ENCODE results near the gene GNG4. TPM values are rescaled to one million over a fixed set of nuclear protein-coding genes. Genes with fewer than 3 reads are reported as not detected.

GNG4 gene
- total RNA-seq, 6 donors from 2014 or later: 0.20 TPM; not detected in 5

DNA sequence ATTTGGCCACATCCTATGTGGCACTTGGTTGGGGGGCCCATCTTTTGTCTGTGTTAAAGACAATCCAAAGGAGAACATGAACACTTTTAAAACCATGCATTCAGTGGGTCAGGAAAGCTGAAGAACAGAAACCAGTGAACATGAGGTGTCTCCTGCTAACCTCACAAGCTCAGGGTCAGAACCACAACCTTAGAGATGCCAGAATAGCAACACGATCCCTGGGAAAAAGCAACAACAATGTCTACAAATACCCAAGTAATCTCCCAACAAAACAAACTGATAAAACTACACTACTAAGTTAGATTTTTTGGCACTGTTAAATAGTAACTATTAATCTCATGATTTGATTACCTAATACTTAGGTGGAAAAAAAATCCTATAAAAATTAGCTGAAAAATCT, 34.1 kb upstream of the GNG4 start:
- ATAC-seq (ENCODE audit: low FRiP score in 2 of 2) (no peak), DNase-seq (no peak)
- H3K36me3 ChIP-seq: peaks cover 4 to 70% (median 22%) of the 10 kb centered on the region in 4 donors
- no peak overlapping the region for H3K27ac ChIP-seq
- no peaks in the 10 kb centered on the region for H3K9me3 ChIP-seq
- 88 to 94% methylated on average over 1 of the region's 1 CpG for WGBS, 2 donors
- no peaks in the 10 kb centered on the region for H3K27me3 ChIP-seq
- no peak overlapping the region for H3K4me3 ChIP-seq
- TF ChIP-seq POLR2AphosphoS5 (IDR thresholded peaks at IDR 0.05): no peak
- no peak for TF ChIP-seq EP300 (IDR thresholded peaks at IDR 0.05)
- TF ChIP-seq POLR2A (IDR thresholded peaks at IDR 0.05): no peak
- TF ChIP-seq CTCF (IDR thresholded peaks at IDR 0.05): no peak
- H3K4me1 ChIP-seq: no peaks in the 10 kb centered on the region

DNA sequence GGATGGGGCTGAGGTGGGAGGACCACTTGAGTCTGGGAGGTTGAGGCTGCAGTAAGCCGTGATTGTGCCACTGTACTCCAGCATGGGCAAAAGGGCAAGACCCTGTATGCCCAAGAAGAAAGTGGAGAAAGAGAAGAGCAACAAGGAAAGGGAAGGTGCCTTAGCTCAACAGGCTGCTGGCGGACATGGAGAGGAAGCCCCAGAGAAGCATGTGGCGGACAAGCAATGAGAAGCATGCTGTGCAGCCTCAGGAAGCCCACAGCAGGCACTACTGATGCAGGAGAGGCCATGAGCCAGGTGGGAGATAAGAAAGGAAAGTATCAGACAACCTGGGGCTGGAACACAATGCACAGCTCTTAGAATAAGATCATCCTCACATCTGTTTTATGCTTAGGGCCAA, 32.6 kb upstream of the GNG4 start:
- H3K9me3 ChIP-seq: no peaks in the 10 kb centered on the region
- no peak for TF ChIP-seq POLR2AphosphoS5 (IDR thresholded peaks at IDR 0.05)
- H3K27me3 ChIP-seq: no peaks in the 10 kb centered on the region
- DNase-seq: no peak
- H3K4me1 ChIP-seq: no peaks in the 10 kb centered on the region
- H3K36me3 ChIP-seq: peaks cover under 1 to 59% (median 20%) of the 10 kb centered on the region in 4 donors
- WGBS, 2 donors: 91 to 100% methylated on average over 3 of the region's 3 CpGs
- no peak overlapping the region for H3K4me3 ChIP-seq
- ATAC-seq (ENCODE audit: low FRiP score in 2 of 2): no peak
- H3K27ac ChIP-seq: no peak overlapping the region

DNA sequence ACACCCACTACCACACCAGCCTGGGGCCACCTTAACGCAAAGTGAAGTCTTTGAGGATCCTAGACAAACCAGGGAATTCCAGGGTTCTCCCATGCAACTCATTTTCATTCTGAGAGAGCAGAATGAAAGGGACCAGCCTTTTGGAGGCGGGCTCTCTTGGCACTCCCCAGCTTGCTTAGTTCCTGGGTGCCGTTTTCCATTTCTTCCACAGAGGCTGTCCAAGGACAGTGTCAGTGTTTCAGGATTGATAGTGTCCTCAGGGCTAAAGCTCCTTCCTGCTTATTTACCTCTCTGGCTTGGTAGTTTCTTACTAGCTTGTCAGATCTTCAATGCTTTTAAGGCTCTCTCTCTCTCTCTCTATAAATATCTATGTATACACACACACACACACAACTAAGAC, 30.1 kb upstream of the GNG4 start:
- Histone ChIP-seq H3K27me3 (no peaks in the 10 kb centered on the region), H3K27ac (no peak overlapping the region), H3K4me1 (no peaks in the 10 kb centered on the region), H3K4me3 (no peak overlapping the region), H3K9me3 (peaks cover 0 to 6% (median 1%) of the 10 kb centered on the region in 4 donors), H3K36me3 (peaks cover 4 to 61% (median 32%) of the 10 kb centered on the region in 4 donors)
- ATAC-seq (ENCODE audit: low FRiP score in 2 of 2): no peak
- no peak for TF ChIP-seq EP300 (IDR thresholded peaks at IDR 0.05)
- TF ChIP-seq POLR2A (IDR thresholded peaks at IDR 0.05): no peak
- TF ChIP-seq CTCF (IDR thresholded peaks at IDR 0.05): no peak
- no peak for TF ChIP-seq POLR2AphosphoS5 (IDR thresholded peaks at IDR 0.05)
- 92 to 97% methylated on average over 3 of the region's 3 CpGs for WGBS, 2 donors
- no peak for DNase-seq

GRCh38 chr1:235679005-235679404, 29.4 kb upstream of the GNG4 start:
- peaks cover 4 to 60% (median 32%) of the 10 kb centered on the region in 4 donors for H3K36me3 ChIP-seq
- 85 to 93% methylated on average over 2 of the region's 2 CpGs for WGBS, 2 donors
- no peak for ATAC-seq (ENCODE audit: low FRiP score in 2 of 2)

DNA sequence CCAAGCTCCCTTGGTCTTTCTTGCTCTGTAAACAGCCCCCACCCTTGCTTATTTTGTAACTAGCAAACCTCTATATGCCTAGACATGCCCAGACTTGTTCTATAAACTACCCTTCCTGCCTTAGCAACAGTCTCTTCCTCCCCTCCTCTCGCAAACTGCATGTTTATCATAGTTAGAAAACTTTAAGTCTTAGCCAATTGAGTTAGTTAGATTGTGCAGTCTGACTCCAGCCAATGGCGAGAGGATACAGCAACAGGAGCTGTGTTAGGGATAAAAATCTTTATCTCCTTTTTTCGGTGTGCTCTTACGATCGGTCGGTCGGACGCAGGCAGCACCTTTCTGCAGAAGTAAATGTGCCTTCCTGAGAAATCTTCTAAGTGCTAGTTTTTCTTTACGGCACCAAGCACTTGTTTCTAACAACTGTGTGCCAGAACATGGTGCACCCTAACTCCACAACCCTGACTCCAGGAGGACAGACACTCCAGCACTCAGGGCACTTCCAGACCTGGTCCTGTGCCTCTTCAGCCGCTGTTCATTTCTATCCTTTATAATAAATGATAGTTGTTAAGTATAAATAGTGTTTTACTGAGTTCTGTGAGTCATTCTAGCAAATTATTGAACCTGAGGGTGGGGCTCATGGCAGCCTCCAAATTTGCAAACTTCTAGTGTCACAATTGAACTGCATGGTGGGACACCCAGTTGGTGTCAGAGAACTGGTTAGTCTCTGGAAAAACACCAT, 25.7 kb upstream of the GNG4 start:
- ATAC-seq (ENCODE audit: low FRiP score in 2 of 2) (no peak), DNase-seq (no peak)
- whole genome bisulfite sequencing, 2 donors: 96 to 97% methylated on average over 10 of the region's 10 CpGs
- Histone ChIP-seq H3K27ac (no peak overlapping the region), H3K36me3 (peaks cover 4 to 68% (median 41%) of the 10 kb centered on the region in 4 donors), H3K4me1 (no peaks in the 10 kb centered on the region), H3K27me3 (no peaks in the 10 kb centered on the region), H3K9me3 (peaks cover 10 to 16% (median 13%) of the 10 kb centered on the region in 4 donors), H3K4me3 (no peak overlapping the region)
- no peak for TF ChIP-seq POLR2AphosphoS5 (IDR thresholded peaks at IDR 0.05)
- TF ChIP-seq EP300 (IDR thresholded peaks at IDR 0.05): no peak
- no peak for TF ChIP-seq CTCF (IDR thresholded peaks at IDR 0.05)
- TF ChIP-seq POLR2A (IDR thresholded peaks at IDR 0.05): no peak

More at GRCh38 chr1:235679005-235679404, 29.4 kb upstream of the GNG4 start:
- H3K4me1 ChIP-seq: no peaks in the 10 kb centered on the region
- H3K4me3 ChIP-seq: no peak overlapping the region
- no peak overlapping the region for H3K27ac ChIP-seq
- H3K9me3 ChIP-seq: peaks cover 0 to 6% (median 1%) of the 10 kb centered on the region in 4 donors
- DNase-seq: no peak
- H3K27me3 ChIP-seq: no peaks in the 10 kb centered on the region
- TF ChIP-seq EP300 (IDR thresholded peaks at IDR 0.05) (no peak), POLR2AphosphoS5 (IDR thresholded peaks at IDR 0.05) (no peak), POLR2A (IDR thresholded peaks at IDR 0.05) (no peak), CTCF (IDR thresholded peaks at IDR 0.05) (no peak)
